GM10266 (cell line): Measurements from ENCODE around the gene ASGR1.

Experiments
- DNase-seq: peaks from one replicate; pipeline ENCODE4 v3.0.0; 2012; ENCODE audit errors: extremely low spot score
- TF ChIP-seq, protein P1 (sequence below): IDR thresholded peaks from 2 replicates; pipeline ENCODE4 v1.5.1; 2012; ENCODE audit warnings: mild to moderate bottlenecking, low read depth; ENCODE audit not compliant: control insufficient read depth, insufficient read depth; ENCODE audit errors: missing control alignments

ASGR1 gene

DNA sequence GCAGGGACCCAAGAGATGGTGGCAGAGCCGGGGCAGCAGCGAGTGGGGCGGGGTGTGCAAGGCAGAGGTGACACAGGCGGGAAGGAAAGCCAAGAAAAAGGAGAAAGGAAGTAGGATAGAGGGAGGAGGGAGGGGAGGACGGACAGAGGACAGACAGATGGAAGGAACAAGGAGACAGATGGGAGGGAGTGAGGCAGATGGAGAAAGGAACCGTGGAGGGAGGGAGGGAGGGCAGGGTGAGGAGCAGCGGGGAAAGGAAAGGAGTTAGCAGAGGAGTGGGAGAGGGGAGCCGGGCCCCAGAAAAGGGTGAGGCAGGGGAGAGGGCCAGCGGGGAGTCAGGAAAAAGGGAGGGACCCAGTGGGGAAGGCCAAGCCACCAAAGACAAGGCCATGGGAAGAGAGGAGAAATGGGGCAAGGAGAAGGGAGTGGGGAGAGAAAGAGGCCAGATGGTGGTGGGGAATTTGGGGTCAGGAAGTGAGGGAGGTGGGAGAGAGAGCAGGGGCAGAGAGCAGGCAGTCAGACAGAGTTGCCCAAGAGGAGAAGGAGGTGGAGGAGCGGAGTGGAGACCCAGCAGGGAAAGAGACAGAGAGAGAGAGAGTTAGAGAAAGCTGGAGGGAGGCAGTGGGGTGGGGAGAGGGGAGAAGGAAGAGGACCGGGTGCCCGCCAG, 13.2 kb upstream of the ASGR1 start:
- TF ChIP-seq, protein P1, sequence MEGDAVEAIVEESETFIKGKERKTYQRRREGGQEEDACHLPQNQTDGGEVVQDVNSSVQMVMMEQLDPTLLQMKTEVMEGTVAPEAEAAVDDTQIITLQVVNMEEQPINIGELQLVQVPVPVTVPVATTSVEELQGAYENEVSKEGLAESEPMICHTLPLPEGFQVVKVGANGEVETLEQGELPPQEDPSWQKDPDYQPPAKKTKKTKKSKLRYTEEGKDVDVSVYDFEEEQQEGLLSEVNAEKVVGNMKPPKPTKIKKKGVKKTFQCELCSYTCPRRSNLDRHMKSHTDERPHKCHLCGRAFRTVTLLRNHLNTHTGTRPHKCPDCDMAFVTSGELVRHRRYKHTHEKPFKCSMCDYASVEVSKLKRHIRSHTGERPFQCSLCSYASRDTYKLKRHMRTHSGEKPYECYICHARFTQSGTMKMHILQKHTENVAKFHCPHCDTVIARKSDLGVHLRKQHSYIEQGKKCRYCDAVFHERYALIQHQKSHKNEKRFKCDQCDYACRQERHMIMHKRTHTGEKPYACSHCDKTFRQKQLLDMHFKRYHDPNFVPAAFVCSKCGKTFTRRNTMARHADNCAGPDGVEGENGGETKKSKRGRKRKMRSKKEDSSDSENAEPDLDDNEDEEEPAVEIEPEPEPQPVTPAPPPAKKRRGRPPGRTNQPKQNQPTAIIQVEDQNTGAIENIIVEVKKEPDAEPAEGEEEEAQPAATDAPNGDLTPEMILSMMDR = no peak
- no peak for DNase-seq

DNA sequence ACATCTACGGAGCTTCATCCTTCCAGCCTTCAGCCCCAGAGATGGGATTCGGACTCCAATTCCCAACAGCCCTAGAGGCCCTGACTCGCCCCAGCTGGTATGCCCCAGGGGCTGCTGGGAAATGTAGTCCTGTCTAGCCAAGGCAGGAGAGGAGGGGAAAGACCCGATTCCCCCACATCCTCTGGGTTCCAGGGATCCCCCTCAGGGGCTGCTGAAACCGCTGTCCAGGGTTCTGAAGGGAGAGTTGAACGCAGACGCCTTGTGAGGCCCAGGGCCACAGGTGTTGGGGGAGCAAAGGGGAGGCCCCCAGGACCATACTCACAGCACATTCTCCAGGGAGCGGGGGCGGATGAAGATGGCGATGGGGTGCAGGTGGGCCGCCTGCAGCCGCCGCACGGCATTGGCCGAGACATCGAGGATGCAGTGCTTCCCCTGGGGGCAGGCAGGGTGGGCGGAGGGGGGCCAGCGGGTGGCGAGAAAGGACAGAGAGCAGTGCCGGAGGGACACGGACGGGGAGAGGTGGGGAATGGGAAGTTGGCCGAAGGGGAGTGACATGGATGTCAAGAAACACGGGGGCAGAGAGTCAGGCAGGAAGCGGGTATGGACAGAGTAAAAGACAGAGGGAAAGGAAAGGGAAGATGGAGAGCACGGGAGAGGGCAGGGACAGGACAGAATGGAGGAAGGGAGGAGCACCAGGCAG, 12.6 kb upstream of the ASGR1 start:
- DNase-seq = no peak
- TF ChIP-seq, protein P1 = no peak

DNA sequence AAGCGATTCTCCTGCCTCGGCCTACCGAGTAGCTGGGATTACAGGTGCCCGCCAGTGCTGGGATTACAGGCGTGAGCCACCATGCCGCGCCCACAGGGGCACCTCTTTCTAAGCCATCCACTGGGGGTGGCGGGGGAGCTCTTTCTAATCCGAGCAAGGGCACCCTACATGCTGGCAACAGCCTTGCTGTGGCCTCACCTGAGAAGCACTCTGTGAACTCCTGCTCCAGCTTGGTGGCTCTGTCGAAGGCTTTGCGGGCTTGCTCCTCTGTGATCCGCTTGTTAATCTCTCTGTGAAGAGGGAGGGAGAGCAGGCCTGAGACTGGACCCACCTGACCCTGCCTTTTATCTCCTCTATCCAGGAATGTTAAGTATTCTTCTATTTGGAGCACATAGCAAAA, 11.9 kb upstream of the ASGR1 start:
- DNase-seq = no peak
- TF ChIP-seq, protein P1 = no peak

DNA sequence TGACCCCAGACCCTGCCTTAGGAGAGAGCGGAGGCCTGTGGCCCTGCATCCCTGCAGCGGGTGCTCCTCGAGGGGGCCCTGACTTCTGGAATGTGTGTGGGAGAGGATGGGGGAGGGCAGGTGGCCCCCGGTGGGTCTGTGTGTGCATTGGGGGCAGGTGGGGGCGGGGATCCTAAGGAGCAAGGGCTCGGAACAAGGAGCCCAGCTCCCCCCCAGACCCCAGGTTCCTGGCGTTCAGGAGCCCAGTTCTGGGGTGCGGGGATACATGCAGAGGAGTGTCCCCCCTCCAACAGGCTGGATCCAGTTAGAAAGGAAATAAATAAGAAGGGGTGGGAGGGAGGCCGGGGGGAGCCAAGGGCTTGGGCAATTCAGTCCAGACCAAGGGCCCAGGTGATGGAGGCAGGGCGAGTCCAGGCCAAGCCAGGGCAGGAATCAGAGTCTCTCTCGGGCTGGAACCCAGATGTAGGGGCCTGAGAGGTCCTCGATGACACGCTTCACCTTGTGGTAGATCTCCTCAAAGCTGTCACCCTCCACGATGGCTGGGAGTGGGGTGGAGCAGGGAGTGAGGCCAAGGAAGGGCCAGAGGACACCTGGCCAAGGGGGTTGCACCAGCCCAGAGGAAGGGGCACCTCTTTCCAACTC, 11.2 kb upstream of the ASGR1 start:
- no peak for DNase-seq

DNA sequence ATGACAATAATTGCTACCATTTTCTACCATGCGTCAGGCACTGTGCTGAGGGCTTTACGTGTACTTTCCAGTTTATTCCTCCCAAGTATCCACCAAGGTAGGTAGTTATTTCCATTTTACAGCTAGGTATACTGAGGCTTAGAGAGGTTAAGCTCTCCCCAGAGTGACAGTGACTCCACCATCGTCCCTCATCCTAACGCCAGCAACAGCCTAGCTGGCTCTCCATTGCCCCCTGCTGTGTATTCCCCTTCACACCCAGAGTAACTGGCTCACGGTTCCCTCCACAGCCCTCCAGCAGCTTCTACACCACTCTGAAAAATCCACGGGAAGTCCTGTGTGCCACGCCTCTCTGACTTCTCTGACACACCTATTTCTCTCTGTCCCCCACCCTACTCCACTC, 7.1 kb upstream of the ASGR1 start:
- TF ChIP-seq, protein P1 = no peak
- no peak for DNase-seq

More for the DNA sequence above, 11.2 kb upstream of the ASGR1 start:
- TF ChIP-seq, protein P1 = no peak

DNA sequence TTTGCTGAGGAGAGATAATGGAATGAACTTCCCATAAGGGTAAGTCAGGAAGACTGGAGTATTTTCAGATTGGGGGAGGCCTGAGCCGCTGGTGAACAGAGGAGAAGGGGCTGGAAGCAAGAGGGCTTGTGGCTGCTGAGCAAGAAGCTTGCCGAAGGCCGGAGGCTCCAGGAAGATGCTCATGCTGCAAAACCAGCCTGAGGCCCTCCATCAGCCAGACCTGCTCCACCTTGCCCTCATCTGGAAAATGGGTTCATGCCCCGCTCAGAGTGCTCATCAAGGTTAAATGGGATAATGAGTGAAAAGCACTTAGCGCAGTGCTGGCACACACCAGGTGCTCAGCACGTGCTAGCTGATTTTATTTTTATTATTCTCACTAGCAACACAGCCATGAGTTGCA, 5.5 kb upstream of the ASGR1 start:
- DNase-seq = no peak
- TF ChIP-seq, protein P1 = no peak

DNA sequence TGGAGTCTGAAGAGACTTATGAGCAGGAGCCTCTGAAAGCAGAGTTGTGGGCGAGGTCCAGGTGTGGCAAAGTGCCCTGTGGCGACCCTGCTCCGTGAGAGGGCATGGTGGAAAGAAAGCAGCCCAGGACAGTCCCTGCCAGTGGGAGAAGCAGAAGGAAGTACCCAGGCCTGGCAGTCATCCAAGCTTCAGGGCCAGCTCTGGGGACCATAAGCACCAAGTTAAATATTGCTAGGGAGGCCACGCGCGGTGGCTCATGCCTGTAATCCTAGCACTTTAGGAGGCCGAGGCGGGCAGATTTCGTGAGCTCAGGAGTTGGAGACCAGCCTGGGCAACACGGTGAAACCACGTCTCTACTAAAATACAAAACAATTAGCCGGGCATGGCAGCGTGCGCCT, 4.9 kb upstream of the ASGR1 start:
- TF ChIP-seq, protein P1 = no peak
- no peak for DNase-seq
